ENCODE results near the gene RIN1. TPM values are rescaled to one million over a fixed set of nuclear protein-coding genes. Genes with fewer than 3 reads are reported as not detected.

The RIN1 gene
- total RNA-seq, 1 donor from 2014 or later, result 23.1 TPM

- no peak for ATAC-seq
These were observed 42.2 kb downstream of the RIN1 start for GRCh38 chr11:66293777-66294625.

GRCh38 chr11:66293352-66293751 is 42.9 kb downstream of the RIN1 start:
- ATAC-seq, result no peak

- no peak for ATAC-seq
These were observed 43.5 kb downstream of the RIN1 start for GRCh38 chr11:66292543-66293332.

GRCh38 chr11:66291706-66292542 is 44.3 kb downstream of the RIN1 start, which contains the start of gene TMEM151A:
Gene TMEM151A (plus strand): TSS chr11:66291894. CDS start chr11:66292014, 120 bp downstream.
- ATAC-seq, result no peak

- no peak for ATAC-seq
These were observed 44.9 kb downstream of the RIN1 start for GRCh38 chr11:66291303-66291705.

GRCh38 chr11:66290330-66290621 is 46.0 kb downstream of the RIN1 start:
- ATAC-seq, result no peak

GRCh38 chr11:66289548-66290329 is 46.5 kb downstream of the RIN1 start:
- ATAC-seq, result peak; percentile 23

- peak; percentile 94 for ATAC-seq
These were observed 47.3 kb downstream of the RIN1 start, which contains the start of gene YIF1A for GRCh38 chr11:66288671-66289547. Gene YIF1A (minus strand): TSS chr11:66289143. CDS start chr11:66288985, 158 bp downstream.

- ATAC-seq, result no peak
These were observed 48.2 kb downstream of the RIN1 start for GRCh38 chr11:66287889-66288670.

- ATAC-seq, result no peak
These were observed 48.9 kb downstream of the RIN1 start for GRCh38 chr11:66287211-66287888.

- ATAC-seq, result no peak
These were observed 49.5 kb downstream of the RIN1 start for GRCh38 chr11:66286699-66287098.

- ATAC-seq, result no peak
These were observed 50.8 kb downstream of the RIN1 start for GRCh38 chr11:66285250-66285947.

GRCh38 chr11:66284526-66285078 is 51.6 kb downstream of the RIN1 start:
- ATAC-seq, result no peak

- ATAC-seq, result no peak
These were observed 52.7 kb downstream of the RIN1 start for GRCh38 chr11:66283461-66284105.

GRCh38 chr11:66282468-66283455 is 53.5 kb downstream of the RIN1 start:
- ATAC-seq, result peak; percentile 87
